T-cell (primary cell): Measurements from ENCODE around the gene DNMT3A. TPM values are rescaled to one million over a fixed set of nuclear protein-coding genes. Genes with fewer than 3 reads are reported as not detected.

Experiments used
- ATAC-seq, 4 experiments: fragments of 200-7000 bp in 3 of 4; fragments of 150-1000 bp in 1 of 4; cut with Tn5 transposase; replicated peaks in 1 of 4; 1 replicate in 3 of 4; 2 replicates in 1 of 4; pipeline ENCODE4 v1.10.0; 2021; ENCODE audit warnings: moderate library complexity in 3 of 4, mild to moderate bottlenecking in 2 of 4, moderate number of reproducible peaks in 1 of 4
- CTCF ChIA-PET, 2 donors: fragments of 300-600 bp; sonication (Branson Sonifier 250); formaldehyde crosslinking; loops; one replicate each; lab custom pipeline; 2022; ENCODE audit warnings: antibody characterized with exemption in 2 of 2; lab: Charles Lee
- POLR2A ChIA-PET, 2 donors: fragments of 300-600 bp; sonication (Branson Sonifier 250); formaldehyde crosslinking; loops; one replicate each; lab custom pipeline; 2022; ENCODE audit warnings: antibody characterized with exemption in 2 of 2; lab: Charles Lee
- DNase-seq, 35 experiments: peaks; one replicate each; pipeline versions ENCODE4 v3.0.0 to v3.0.0-alpha.2; 2013 to 2023
- H3K27ac ChIP-seq: one replicate; pipeline ENCODE4 v1.5.1; 2013; ENCODE audit warnings: low read length
- H3K27me3 ChIP-seq, 2 experiments: replicated peaks in 1 of 2; 1 replicate in 1 of 2; 2 replicates in 1 of 2; pipeline versions ENCODE4 v1.6.1 to v1.7.0; 2013; ENCODE audit warnings: low read length in 1 of 2, mixed read lengths in 1 of 2; ENCODE audit not compliant: control insufficient read depth in 2 of 2, insufficient read depth in 2 of 2; ENCODE audit errors: extremely low read depth in 1 of 2
- H3K36me3 ChIP-seq, 2 donors: 1 replicate in 1 of 2; 2 replicates in 1 of 2; pipeline versions ENCODE4 v1.6.1 to v1.7.0; 2013; ENCODE audit warnings: low read length in 1 of 2; ENCODE audit not compliant: control insufficient read depth in 2 of 2, insufficient read depth in 1 of 2; ENCODE audit errors: extremely low read depth in 1 of 2
- H3K4me1 ChIP-seq, 2 experiments: 1 replicate in 1 of 2; 2 replicates in 1 of 2; pipeline versions ENCODE4 v1.6.1 to v1.7.0; 2013; ENCODE audit warnings: low read length in 2 of 2, mixed read lengths in 1 of 2; ENCODE audit not compliant: insufficient read depth in 2 of 2, control insufficient read depth in 1 of 2; ENCODE audit errors: extremely low read depth in 1 of 2
- H3K4me3 ChIP-seq, 2 donors: 1 replicate in 1 of 2; 2 replicates in 1 of 2; pipeline versions ENCODE4 v1.5.1 to v1.7.0; 2013; ENCODE audit warnings: mild to moderate bottlenecking in 2 of 2, low read length in 1 of 2, moderate library complexity in 1 of 2; ENCODE audit not compliant: control insufficient read depth in 1 of 2; ENCODE audit errors: extremely low read depth in 1 of 2
- H3K9me3 ChIP-seq: 2 replicates; pipeline ENCODE4 v1.7.0; 2013
- H3K27ac Mint-ChIP-seq, 2 donors: one replicate each; pipeline ENCODE4 v1.8.0; 2020 to 2021; ENCODE audit warnings: mild to moderate bottlenecking in 2 of 2, mixed read lengths in 2 of 2
- H3K27me3 Mint-ChIP-seq, 2 donors: one replicate each; pipeline ENCODE4 v1.8.0; 2021 to 2022; ENCODE audit warnings: mixed read lengths in 2 of 2
- H3K36me3 Mint-ChIP-seq: one replicate; pipeline ENCODE4 v1.8.0; 2021; ENCODE audit warnings: mixed read lengths
- H3K4me1 Mint-ChIP-seq, 3 donors: one replicate each; pipeline ENCODE4 v1.8.0; 2020 to 2022; ENCODE audit warnings: mixed read lengths in 3 of 3, mild to moderate bottlenecking in 1 of 3
- H3K4me3 Mint-ChIP-seq, 3 donors: one replicate each; pipeline ENCODE4 v1.8.0; 2020 to 2022; ENCODE audit warnings: mild to moderate bottlenecking in 3 of 3, mixed read lengths in 3 of 3, moderate library complexity in 3 of 3
- H3K9me3 Mint-ChIP-seq, 3 donors: one replicate each; pipeline ENCODE4 v1.8.0; 2020 to 2022; ENCODE audit warnings: mixed read lengths in 3 of 3
- WGBS: methylation state at CpG from one replicate; pipeline ENCODE4 v1.1.5; 2013; ENCODE audit warnings: missing lambda C conversion rate; ENCODE audit not compliant: insufficient coverage; 5-methylcytosine and 5-hydroxymethylcytosine counted together
- total RNA-seq, 35 experiments: library from RNA in 6 of 35; stranded (reverse) in 6 of 35; fragments of 120-200 nt in 1 of 35; gene quantifications; one replicate each; pipeline versions ENCODE4 v1.2.1 to v1.2.4 and lab custom pipeline; 2013 to 2026

Gene DNMT3A
- total RNA-seq, 5 donors from 2014 or later (not counting 1 experiment from before 2014, with no cell fraction given): 78.7 to 125 (median 93.2) TPM

- DNase-seq: no peak
- H3K27ac Mint-ChIP-seq: peak overlapping the region in 1 of 2 donors; percentile 82
Observed at GRCh38 chr2:25281941-25282340, 59.8 kb downstream of the DNMT3A start.

GRCh38 chr2:25281522-25281921, 60.2 kb downstream of the DNMT3A start:
- no peak overlapping the region for H3K4me3 ChIP-seq
- WGBS: 75% methylated on average over 2 of the region's 5 CpGs
- DNase-seq (no peak), ATAC-seq (no peak)
- ChIA-PET CTCF (no interaction called here), POLR2A (no interaction called here)
- Mint-ChIP-seq H3K27me3 (no peaks in the 10 kb centered on the region), H3K27ac (peak overlapping the region in 1 of 2 donors; percentile 82), H3K36me3 (peaks cover 19% of the 10 kb centered on the region), H3K9me3 (no peaks in the 10 kb centered on the region), H3K4me1 (peaks cover 73 to 74% (median 74%) of the 10 kb centered on the region in 3 donors), H3K4me3 (no peak overlapping the region)
- no peaks in the 10 kb centered on the region for H3K27me3 ChIP-seq
- no peaks in the 10 kb centered on the region for H3K9me3 ChIP-seq
- H3K27ac ChIP-seq: no peak overlapping the region
- peaks cover 46 to 79% of the 10 kb centered on the region in 2 experiments for H3K4me1 ChIP-seq
- H3K36me3 ChIP-seq: peaks cover 8 to 30% of the 10 kb centered on the region in 2 donors

More at GRCh38 chr2:25281941-25282340, 59.8 kb downstream of the DNMT3A start:
- Histone ChIP-seq H3K9me3 (no peaks in the 10 kb centered on the region), H3K4me1 (peaks cover 48 to 79% of the 10 kb centered on the region in 2 experiments), H3K4me3 (no peak overlapping the region), H3K36me3 (peaks cover 8 to 30% of the 10 kb centered on the region in 2 donors), H3K27me3 (no peaks in the 10 kb centered on the region), H3K27ac (no peak overlapping the region)
- ChIA-PET CTCF (no interaction called here), POLR2A (no interaction called here)
- Mint-ChIP-seq H3K9me3 (no peaks in the 10 kb centered on the region), H3K36me3 (peaks cover 19% of the 10 kb centered on the region), H3K4me1 (peaks cover 72 to 76% (median 75%) of the 10 kb centered on the region in 3 donors), H3K4me3 (no peak overlapping the region), H3K27me3 (no peaks in the 10 kb centered on the region)
- ATAC-seq: no peak
- WGBS: 90% methylated on average over 5 of the region's 8 CpGs

GRCh38 chr2:25280051-25280687, 61.6 kb downstream of the DNMT3A start:
- Histone ChIP-seq H3K4me3 (no peak overlapping the region), H3K27me3 (no peaks in the 10 kb centered on the region), H3K27ac (no peak overlapping the region), H3K36me3 (peaks cover 8 to 30% of the 10 kb centered on the region in 2 donors), H3K4me1 (peaks cover 49 to 79% of the 10 kb centered on the region in 2 experiments), H3K9me3 (no peaks in the 10 kb centered on the region)
- Mint-ChIP-seq H3K27me3 (no peaks in the 10 kb centered on the region), H3K36me3 (peaks cover 19% of the 10 kb centered on the region), H3K4me1 (peaks cover 72 to 74% (median 74%) of the 10 kb centered on the region in 3 donors), H3K9me3 (no peaks in the 10 kb centered on the region), H3K4me3 (peak overlapping the region in 1 of 3 donors; percentile 71), H3K27ac (peak overlapping the region; percentile 66 to 94)
- CTCF ChIA-PET: no interaction called here
- 94% methylated on average over 3 of the region's 10 CpGs for WGBS
- ATAC-seq (no peak), DNase-seq (no peak)
- POLR2A ChIA-PET: interaction anchor here in 1 of 2 donors (0.7 kb wide), 1 partner anchor 70 kb away, joined by 4 read pairs; no protein-coding TSS in a partner anchor

GRCh38 chr2:25279091-25279651, 62.6 kb downstream of the DNMT3A start:
- H3K9me3 ChIP-seq: no peaks in the 10 kb centered on the region
- Mint-ChIP-seq H3K4me3 (peak overlapping the region; percentile 21 to 71 (median 53)), H3K27ac (peak overlapping the region; percentile 91 to 94), H3K27me3 (no peaks in the 10 kb centered on the region), H3K4me1 (peaks cover 70 to 78% (median 74%) of the 10 kb centered on the region in 3 donors), H3K36me3 (peaks cover 16% of the 10 kb centered on the region), H3K9me3 (no peaks in the 10 kb centered on the region)
- ChIA-PET CTCF (interaction anchor here in 1 of 2 donors (0.5 to 0.6 kb wide), 2 partner anchors 53 to 99 kb away, joined by 4 read pairs; no protein-coding TSS in a partner anchor), POLR2A (interaction anchor here (0.6 to 0.7 kb wide), 2 partner anchors 26 to 69 kb away, joined by 4 to 5 read pairs; no protein-coding TSS in a partner anchor)
- DNase-seq (peak in 4 of 35 experiments; percentile 5 to 48 (median 12)), ATAC-seq (no peak)
- no peak overlapping the region for H3K4me3 ChIP-seq
- peaks cover 8 to 30% of the 10 kb centered on the region in 2 donors for H3K36me3 ChIP-seq
- H3K4me1 ChIP-seq: peaks cover 49 to 80% of the 10 kb centered on the region in 2 experiments
- H3K27me3 ChIP-seq: no peaks in the 10 kb centered on the region
- peak overlapping the region; percentile 2 for H3K27ac ChIP-seq
- WGBS: 57% methylated on average over 10 of the region's 12 CpGs

GRCh38 chr2:25276569-25277465, 64.9 kb downstream of the DNMT3A start:
- Mint-ChIP-seq H3K27ac (peak overlapping the region; percentile 96 to 99), H3K4me1 (peaks cover 79 to 81% (median 80%) of the 10 kb centered on the region in 3 donors), H3K9me3 (no peaks in the 10 kb centered on the region), H3K4me3 (peak overlapping the region; percentile 61 to 72 (median 71)), H3K36me3 (peaks cover 17% of the 10 kb centered on the region), H3K27me3 (no peaks in the 10 kb centered on the region)
- Histone ChIP-seq H3K4me3 (peak overlapping the region; percentile 33 to 48), H3K27ac (peak overlapping the region; percentile 96), H3K9me3 (no peaks in the 10 kb centered on the region), H3K4me1 (peaks cover 56 to 85% of the 10 kb centered on the region in 2 experiments), H3K27me3 (no peaks in the 10 kb centered on the region), H3K36me3 (peaks cover 3 to 19% of the 10 kb centered on the region in 2 donors)
- ATAC-seq: peak; percentile 36 to 68 (median 66)
- ChIA-PET POLR2A (interaction anchor here in 1 of 2 donors (0.5 to 0.9 kb wide), 2 partner anchors 26 to 62 kb away, joined by 3 read pairs; no protein-coding TSS in a partner anchor), CTCF (interaction anchor here (0.5 to 1.6 kb wide), 15 partner anchors 10 to 602 kb away, joined by 3 to 11 read pairs (median 3); no protein-coding TSS in a partner anchor)
- 4% methylated on average over 56 of the region's 60 CpGs for WGBS
- peak; percentile 32 to 82 (median 62) for DNase-seq
